ENCODE measurements around the gene NTN1. TPM values are rescaled to one million over a fixed set of nuclear protein-coding genes. Genes with fewer than 3 reads are reported as not detected.
"Not testable (repeated sequence)": the region's sequence is repeated elsewhere in the genome, so short reads cannot be mapped to it uniquely, and the experiment has no call there.

The NTN1 gene
- total and polyA plus RNA-seq, 3 donors from 2014 or later, result 4.8 to 8.8 (median 7.6) TPM

- Histone ChIP-seq H3K4me3 (no peak overlapping the region), H3K4me1 (no peaks in the 10 kb centered on the region), H3K27ac (no peak overlapping the region), H3K36me3 (ENCODE audit: low read depth, missing control alignments) (no peaks in the 10 kb centered on the region), H3K27me3 (no peaks in the 10 kb centered on the region), H3K9me3 (no peaks in the 10 kb centered on the region)
- TF ChIP-seq CTCF (IDR thresholded peaks at IDR 0.05) (no peak), POLR2A (IDR thresholded peaks at IDR 0.05) (no peak)
- WGBS, 2 donors, result 71 to 76% methylated on average over 25 of the region's 25 CpGs
- no peak for DNase-seq
- intact Hi-C loops (cut with DNase I; ENCODE audit: low total_unique reads), result no loop called here
Measured at GRCh38 chr17:9150446-9151090, 129.3 kb downstream of the NTN1 start.

GRCh38 chr17:9151091-9151490 lies 129.8 kb downstream of the NTN1 start:
- H3K27ac ChIP-seq, result no peak overlapping the region

GRCh38 chr17:9151740-9152139 lies 130.4 kb downstream of the NTN1 start:
- 86 to 87% methylated on average over 10 of the region's 10 CpGs for WGBS, 2 donors
- H3K27ac ChIP-seq; H3K9me3 ChIP-seq; H3K4me1 ChIP-seq; intact Hi-C loops (cut with DNase I; ENCODE audit: low total_unique reads); H3K4me3 ChIP-seq; H3K27me3 ChIP-seq; H3K36me3 ChIP-seq (ENCODE audit: low read depth, missing control alignments): not testable (repeated sequence)
- DNase-seq, result peak; percentile 56

More at GRCh38 chr17:9151091-9151490, 129.8 kb downstream of the NTN1 start:
- Histone ChIP-seq H3K27me3 (no peaks in the 10 kb centered on the region), H3K4me3 (no peak overlapping the region), H3K4me1 (no peaks in the 10 kb centered on the region), H3K36me3 (ENCODE audit: low read depth, missing control alignments) (no peaks in the 10 kb centered on the region), H3K9me3 (no peaks in the 10 kb centered on the region)
- 68% methylated on average over 5 to 6 of the region's 6 CpGs for whole genome bisulfite sequencing, 2 donors
- no peak for DNase-seq
- intact Hi-C loops (cut with DNase I; ENCODE audit: low total_unique reads), result no loop called here
- TF ChIP-seq POLR2A (IDR thresholded peaks at IDR 0.05), result no peak
- TF ChIP-seq CTCF (IDR thresholded peaks at IDR 0.05), result no peak

GRCh38 chr17:9158544-9159452 lies 137.5 kb downstream of the NTN1 start:
- 86 to 89% methylated on average over 5 to 6 of the region's 6 CpGs for WGBS, 2 donors
- intact Hi-C loops (cut with DNase I; ENCODE audit: low total_unique reads), result no loop called here

More at GRCh38 chr17:9158544-9159452, 137.5 kb downstream of the NTN1 start:
- no peak overlapping the region for H3K27ac ChIP-seq
- no peak overlapping the region for H3K4me3 ChIP-seq
- no peaks in the 10 kb centered on the region for H3K27me3 ChIP-seq
- no peak for DNase-seq
- no peaks in the 10 kb centered on the region for H3K9me3 ChIP-seq
- no peaks in the 10 kb centered on the region for H3K36me3 ChIP-seq (ENCODE audit: low read depth, missing control alignments)
- H3K4me1 ChIP-seq, result no peaks in the 10 kb centered on the region
- TF ChIP-seq CTCF (IDR thresholded peaks at IDR 0.05), result no peak
- no peak for TF ChIP-seq POLR2A (IDR thresholded peaks at IDR 0.05)

Measured in testis (tissue), 3 donors.